Stimulated activated naive CD4-positive, alpha-beta T cell (primary cell): ENCODE measurements around the gene CGAS.
"Not testable (repeated sequence)": the region's sequence is repeated elsewhere in the genome, so short reads cannot be mapped to it uniquely, and the experiment has no call there.

Experiments used
- DNase-seq, 6 experiments: peaks; one replicate each; lab custom pipeline; 2025; lab: John Stamatoyannopoulos, UW

CGAS gene

GRCh38 chr6:73452107-73452461 lies at the start of gene CGAS:
Gene CGAS, minus strand, starts transcription at chr6:73452297. Its CDS starts 116 bp downstream, at chr6:73452181.
- peak; percentile 37 to 64 (median 51) for DNase-seq

- DNase-seq: no peak
Observed at GRCh38 chr6:73497915-73498314, 45.8 kb upstream of the CGAS start.

GRCh38 chr6:73491377-73491776 lies 39.3 kb upstream of the CGAS start:
- DNase-seq: no peak

- DNase-seq: no peak
Observed at GRCh38 chr6:73487473-73487872, 35.4 kb upstream of the CGAS start.

GRCh38 chr6:73484438-73484837 lies 32.3 kb upstream of the CGAS start:
- DNase-seq: no peak

GRCh38 chr6:73481969-73482368 lies 29.9 kb upstream of the CGAS start:
- no peak for DNase-seq

- DNase-seq: no peak
Observed at GRCh38 chr6:73477407-73477806, 25.3 kb upstream of the CGAS start.

GRCh38 chr6:73476723-73477122 lies 24.6 kb upstream of the CGAS start:
- DNase-seq: no peak

- no peak for DNase-seq
Observed at GRCh38 chr6:73471686-73472290, 19.7 kb upstream of the CGAS start.

GRCh38 chr6:73461537-73462350 lies 9.6 kb upstream of the CGAS start, which contains the start of gene MTO1:
Gene MTO1, plus strand, starts transcription at chr6:73461737. Its CDS starts 118 bp downstream, at chr6:73461855.
- DNase-seq: peak; percentile 71 to 84 (median 77)

- DNase-seq: no peak
Observed at GRCh38 chr6:73460056-73460455, 8.0 kb upstream of the CGAS start.

GRCh38 chr6:73459474-73459873 lies 7.4 kb upstream of the CGAS start:
- not testable (repeated sequence) for DNase-seq

- DNase-seq: no peak
Observed at GRCh38 chr6:73455865-73456629, 4.0 kb upstream of the CGAS start.

- DNase-seq: peak in 5 of 6 experiments; percentile 13 to 54 (median 37)
Observed at GRCh38 chr6:73451223-73452106, 632 bp downstream of the CGAS start.

- DNase-seq: no peak
Observed at GRCh38 chr6:73443555-73443954, 8.5 kb downstream of the CGAS start.

GRCh38 chr6:73435236-73435635 lies 16.9 kb downstream of the CGAS start:
- DNase-seq: no peak

- no peak for DNase-seq
Observed at GRCh38 chr6:73421534-73421933, 30.6 kb downstream of the CGAS start.

- no peak for DNase-seq
Observed at GRCh38 chr6:73418081-73418741, 33.9 kb downstream of the CGAS start.

- no peak for DNase-seq
Observed at GRCh38 chr6:73413102-73413501, 39.0 kb downstream of the CGAS start.

- DNase-seq: no peak
Observed at GRCh38 chr6:73409395-73409794, 42.7 kb downstream of the CGAS start.

- no peak for DNase-seq
Observed at GRCh38 chr6:73400656-73401055, 51.4 kb downstream of the CGAS start.
